Measurements from ENCODE around the gene FREM1. TPM values are rescaled to one million over a fixed set of nuclear protein-coding genes. Genes with fewer than 3 reads are reported as not detected.

Gene FREM1
- total RNA-seq, 4 donors from 2014 or later, result 2.2 to 12.7 (median 5.7) TPM

DNA sequence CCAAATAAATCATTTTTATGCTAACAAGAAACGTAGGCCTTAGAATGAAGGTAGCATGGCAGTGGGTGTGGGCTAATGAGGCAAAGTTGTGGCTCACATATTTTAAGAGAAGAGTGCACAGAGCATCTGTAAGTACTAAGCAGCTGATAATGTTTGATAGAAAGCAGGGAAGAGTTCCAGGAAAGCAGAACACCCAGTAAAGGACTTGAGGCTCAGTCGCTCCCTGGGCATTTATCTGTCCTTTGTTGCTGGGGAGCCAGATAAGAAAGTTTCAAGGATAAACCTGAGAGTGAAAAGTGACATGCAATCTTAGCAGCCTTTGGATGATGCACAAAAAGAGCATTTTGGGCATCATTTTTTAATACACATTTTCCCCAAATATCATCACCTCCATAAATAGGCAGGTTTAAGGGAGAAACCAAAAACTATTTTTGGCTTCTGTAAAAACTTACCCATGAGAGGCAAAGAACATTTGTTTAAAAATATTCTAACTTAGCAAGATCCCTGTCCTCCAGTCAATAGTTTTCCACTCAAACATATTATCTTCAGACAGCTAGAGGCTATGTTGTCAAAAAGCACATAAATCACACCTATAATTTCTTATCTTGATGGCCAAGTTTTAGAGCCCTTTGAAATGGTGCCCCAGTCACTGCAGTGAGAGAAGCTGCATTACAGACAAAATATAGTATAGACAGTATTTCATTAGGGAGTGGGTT lies 3.4 kb downstream of the FREM1 start:
- H3K4me1 ChIP-seq, result peaks cover 0 to 47% (median 14%) of the 10 kb centered on the region in 4 donors
- H3K36me3 ChIP-seq, result no peaks in the 10 kb centered on the region
- no peak for DNase-seq
- peak overlapping the region; percentile 33 to 74 (median 67) for H3K27ac ChIP-seq
- in situ Hi-C loops (cut with MboI; ENCODE audit: low pct_ligation_motif_present in 1 of 4, low pct_unique_long_range_greater_than_20kb in 1 of 4, low sequenced_read_pairs in 3 of 4) (no loop called here), intact Hi-C loops (cut with DNase I; ENCODE audit: low total_unique reads) (loop anchor here (5.0 kb wide), 1 partner anchor 1705 kb away; no protein-coding TSS in a partner anchor)
- H3K4me3 ChIP-seq, result no peak overlapping the region
- H3K27me3 ChIP-seq, result no peaks in the 10 kb centered on the region
- TF ChIP-seq POLR2A (IDR thresholded peaks at IDR 0.05) (no peak), POLR2AphosphoS5 (IDR thresholded peaks at IDR 0.05) (no peak), EP300 (IDR thresholded peaks at IDR 0.05; ENCODE audit: low read depth) (no peak)
- TF ChIP-seq, protein P1, sequence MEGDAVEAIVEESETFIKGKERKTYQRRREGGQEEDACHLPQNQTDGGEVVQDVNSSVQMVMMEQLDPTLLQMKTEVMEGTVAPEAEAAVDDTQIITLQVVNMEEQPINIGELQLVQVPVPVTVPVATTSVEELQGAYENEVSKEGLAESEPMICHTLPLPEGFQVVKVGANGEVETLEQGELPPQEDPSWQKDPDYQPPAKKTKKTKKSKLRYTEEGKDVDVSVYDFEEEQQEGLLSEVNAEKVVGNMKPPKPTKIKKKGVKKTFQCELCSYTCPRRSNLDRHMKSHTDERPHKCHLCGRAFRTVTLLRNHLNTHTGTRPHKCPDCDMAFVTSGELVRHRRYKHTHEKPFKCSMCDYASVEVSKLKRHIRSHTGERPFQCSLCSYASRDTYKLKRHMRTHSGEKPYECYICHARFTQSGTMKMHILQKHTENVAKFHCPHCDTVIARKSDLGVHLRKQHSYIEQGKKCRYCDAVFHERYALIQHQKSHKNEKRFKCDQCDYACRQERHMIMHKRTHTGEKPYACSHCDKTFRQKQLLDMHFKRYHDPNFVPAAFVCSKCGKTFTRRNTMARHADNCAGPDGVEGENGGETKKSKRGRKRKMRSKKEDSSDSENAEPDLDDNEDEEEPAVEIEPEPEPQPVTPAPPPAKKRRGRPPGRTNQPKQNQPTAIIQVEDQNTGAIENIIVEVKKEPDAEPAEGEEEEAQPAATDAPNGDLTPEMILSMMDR (IDR thresholded peaks at IDR 0.05), result no peak
- 49 to 61% methylated on average over 2 of the region's 2 CpGs for WGBS, 2 donors (ENCODE audit: low coverage in 1 of 2)
- H3K9me3 ChIP-seq, result no peaks in the 10 kb centered on the region

DNA sequence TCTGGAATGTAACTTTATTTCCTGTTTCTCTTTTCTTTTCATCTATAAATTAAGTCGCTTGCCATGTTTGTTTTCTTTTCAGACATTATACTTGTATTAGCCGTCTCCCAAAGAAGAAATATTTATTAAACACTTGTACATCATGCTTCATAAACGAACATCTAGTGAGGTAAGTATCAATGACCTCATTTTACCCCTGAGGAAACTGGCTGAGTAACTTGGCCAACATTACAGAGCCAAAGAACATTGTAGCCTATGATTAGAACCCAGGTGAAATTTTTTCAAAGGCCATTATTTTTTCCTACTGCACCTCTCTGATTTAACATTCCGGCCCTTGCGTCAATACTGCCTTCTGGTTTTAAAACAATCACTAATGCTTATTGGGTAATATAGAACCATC lies 4.2 kb downstream of the FREM1 start:
- Histone ChIP-seq H3K27ac (peak overlapping the region; percentile 33 to 74 (median 67)), H3K4me1 (peaks cover 0 to 47% (median 14%) of the 10 kb centered on the region in 4 donors), H3K36me3 (no peaks in the 10 kb centered on the region), H3K9me3 (no peaks in the 10 kb centered on the region), H3K27me3 (no peaks in the 10 kb centered on the region), H3K4me3 (no peak overlapping the region)
- DNase-seq, result no peak
- TF ChIP-seq EP300 (IDR thresholded peaks at IDR 0.05; ENCODE audit: low read depth) (no peak), POLR2AphosphoS5 (IDR thresholded peaks at IDR 0.05) (no peak), POLR2A (IDR thresholded peaks at IDR 0.05) (no peak)
- TF ChIP-seq, protein P1 (IDR thresholded peaks at IDR 0.05), result no peak
- in situ Hi-C loops (cut with MboI; ENCODE audit: low pct_ligation_motif_present in 1 of 4, low pct_unique_long_range_greater_than_20kb in 1 of 4, low sequenced_read_pairs in 3 of 4), result no loop called here
- intact Hi-C loops (cut with DNase I; ENCODE audit: low total_unique reads), result loop anchor here (5.0 kb wide), 1 partner anchor 1706 kb away; no protein-coding TSS in a partner anchor
- WGBS, 2 donors (ENCODE audit: low coverage in 1 of 2), result 62 to 67% methylated on average over 5 of the region's 5 CpGs

DNA sequence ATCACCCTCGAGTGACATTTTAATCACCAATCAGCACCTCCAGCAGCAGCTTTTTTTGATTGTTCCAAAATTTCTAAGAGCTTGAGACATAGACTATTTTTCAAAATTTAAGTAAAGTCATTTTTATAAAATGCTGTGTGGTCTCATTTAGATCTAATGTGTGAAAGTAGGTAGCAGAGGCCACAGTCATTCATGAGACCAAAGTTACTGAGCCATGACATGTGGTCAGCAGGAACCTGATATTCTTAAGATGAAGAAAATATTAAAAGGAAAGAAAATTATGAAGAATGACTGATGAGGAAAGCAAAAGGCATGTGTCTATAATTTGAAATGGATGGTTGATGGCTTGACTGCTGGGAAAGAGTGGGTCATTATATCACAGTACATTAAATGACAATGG lies 7.2 kb downstream of the FREM1 start:
- intact Hi-C loops (cut with DNase I; ENCODE audit: low total_unique reads), result no loop called here
- no peak for DNase-seq
- H3K4me3 ChIP-seq, result no peak overlapping the region
- in situ Hi-C loops (cut with MboI; ENCODE audit: low pct_ligation_motif_present in 1 of 4, low pct_unique_long_range_greater_than_20kb in 1 of 4, low sequenced_read_pairs in 3 of 4), result no loop called here
- H3K36me3 ChIP-seq, result no peaks in the 10 kb centered on the region
- H3K27me3 ChIP-seq, result no peaks in the 10 kb centered on the region
- H3K4me1 ChIP-seq, result peaks cover 0 to 25% (median 2%) of the 10 kb centered on the region in 4 donors
- no peak for TF ChIP-seq POLR2AphosphoS5 (IDR thresholded peaks at IDR 0.05)
- TF ChIP-seq POLR2A (IDR thresholded peaks at IDR 0.05), result no peak
- TF ChIP-seq, protein P1 (IDR thresholded peaks at IDR 0.05), result no peak
- no peak for TF ChIP-seq EP300 (IDR thresholded peaks at IDR 0.05; ENCODE audit: low read depth)
- H3K27ac ChIP-seq, result no peak overlapping the region
- 49 to 63% methylated on average over 1 of the region's 1 CpG for WGBS, 2 donors (ENCODE audit: low coverage in 1 of 2)
- no peaks in the 10 kb centered on the region for H3K9me3 ChIP-seq

DNA sequence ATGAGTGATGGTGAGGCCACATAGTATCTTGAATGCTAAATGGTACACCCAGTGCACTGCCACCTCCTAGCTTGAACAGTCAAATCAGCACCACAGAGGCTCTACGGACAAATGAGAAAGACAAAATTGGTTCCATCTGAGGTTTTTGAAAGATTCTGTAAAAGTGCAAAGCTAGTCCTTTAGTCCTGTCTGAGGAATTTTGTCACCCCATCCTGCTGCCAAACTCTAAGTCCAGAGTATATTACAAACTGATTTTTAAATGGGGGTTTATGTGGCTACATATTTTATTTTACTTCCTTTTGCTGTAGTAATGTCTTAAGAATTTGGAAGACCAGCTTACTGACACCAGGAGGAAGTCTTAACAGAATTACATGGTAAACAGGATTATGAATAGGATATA lies 7.7 kb downstream of the FREM1 start:
- no peak overlapping the region for H3K27ac ChIP-seq
- no peaks in the 10 kb centered on the region for H3K36me3 ChIP-seq
- H3K9me3 ChIP-seq, result no peaks in the 10 kb centered on the region
- H3K27me3 ChIP-seq, result no peaks in the 10 kb centered on the region
- intact Hi-C loops (cut with DNase I; ENCODE audit: low total_unique reads), result no loop called here
- TF ChIP-seq EP300 (IDR thresholded peaks at IDR 0.05; ENCODE audit: low read depth) (no peak), POLR2AphosphoS5 (IDR thresholded peaks at IDR 0.05) (no peak), POLR2A (IDR thresholded peaks at IDR 0.05) (no peak)
- TF ChIP-seq, protein P1 (IDR thresholded peaks at IDR 0.05), result no peak
- peaks cover 0 to 21% (median 0%) of the 10 kb centered on the region in 4 donors for H3K4me1 ChIP-seq
- 60 to 81% methylated on average over 1 of the region's 1 CpG for WGBS, 2 donors (ENCODE audit: low coverage in 1 of 2)
- no peak for DNase-seq
- no peak overlapping the region for H3K4me3 ChIP-seq
- in situ Hi-C loops (cut with MboI; ENCODE audit: low pct_ligation_motif_present in 1 of 4, low pct_unique_long_range_greater_than_20kb in 1 of 4, low sequenced_read_pairs in 3 of 4), result no loop called here
